ENCODE data around the gene MBTD1.

DNA sequence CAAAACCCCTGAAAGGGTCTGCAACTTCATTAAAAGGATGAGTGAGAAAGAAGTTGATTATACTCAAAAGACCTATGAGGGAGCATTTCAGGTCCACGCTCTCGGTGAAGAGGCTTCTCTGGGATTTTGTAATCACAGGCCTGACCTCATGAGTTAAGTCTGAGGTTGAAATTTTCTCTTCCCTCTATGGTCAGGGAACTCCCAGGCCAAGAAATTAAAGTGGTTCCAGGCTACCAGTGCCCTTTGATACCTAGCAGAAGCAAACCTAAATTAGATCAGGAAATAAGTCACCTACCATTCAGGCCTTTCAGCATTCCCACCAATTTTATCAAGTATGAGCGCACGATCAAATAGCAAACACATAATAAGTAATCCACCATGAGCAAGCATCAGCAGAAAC lies 27.9 kb downstream of the MBTD1 start:
- no peak for TF ChIP-seq MAZ (IDR thresholded peaks at IDR 0.05; ENCODE audit: borderline replicate concordance, low read depth, low read length)
- no peak for TF ChIP-seq KDM1A (IDR thresholded peaks at IDR 0.05; ENCODE audit: low read depth)
- TF ChIP-seq, protein P1, sequence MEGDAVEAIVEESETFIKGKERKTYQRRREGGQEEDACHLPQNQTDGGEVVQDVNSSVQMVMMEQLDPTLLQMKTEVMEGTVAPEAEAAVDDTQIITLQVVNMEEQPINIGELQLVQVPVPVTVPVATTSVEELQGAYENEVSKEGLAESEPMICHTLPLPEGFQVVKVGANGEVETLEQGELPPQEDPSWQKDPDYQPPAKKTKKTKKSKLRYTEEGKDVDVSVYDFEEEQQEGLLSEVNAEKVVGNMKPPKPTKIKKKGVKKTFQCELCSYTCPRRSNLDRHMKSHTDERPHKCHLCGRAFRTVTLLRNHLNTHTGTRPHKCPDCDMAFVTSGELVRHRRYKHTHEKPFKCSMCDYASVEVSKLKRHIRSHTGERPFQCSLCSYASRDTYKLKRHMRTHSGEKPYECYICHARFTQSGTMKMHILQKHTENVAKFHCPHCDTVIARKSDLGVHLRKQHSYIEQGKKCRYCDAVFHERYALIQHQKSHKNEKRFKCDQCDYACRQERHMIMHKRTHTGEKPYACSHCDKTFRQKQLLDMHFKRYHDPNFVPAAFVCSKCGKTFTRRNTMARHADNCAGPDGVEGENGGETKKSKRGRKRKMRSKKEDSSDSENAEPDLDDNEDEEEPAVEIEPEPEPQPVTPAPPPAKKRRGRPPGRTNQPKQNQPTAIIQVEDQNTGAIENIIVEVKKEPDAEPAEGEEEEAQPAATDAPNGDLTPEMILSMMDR (IDR thresholded peaks at IDR 0.05) = no peak
- no peak for TF ChIP-seq NFE2L2 (conservative IDR thresholded peaks at IDR 0.05; ENCODE audit: low read length)
- TF ChIP-seq, protein P2, sequence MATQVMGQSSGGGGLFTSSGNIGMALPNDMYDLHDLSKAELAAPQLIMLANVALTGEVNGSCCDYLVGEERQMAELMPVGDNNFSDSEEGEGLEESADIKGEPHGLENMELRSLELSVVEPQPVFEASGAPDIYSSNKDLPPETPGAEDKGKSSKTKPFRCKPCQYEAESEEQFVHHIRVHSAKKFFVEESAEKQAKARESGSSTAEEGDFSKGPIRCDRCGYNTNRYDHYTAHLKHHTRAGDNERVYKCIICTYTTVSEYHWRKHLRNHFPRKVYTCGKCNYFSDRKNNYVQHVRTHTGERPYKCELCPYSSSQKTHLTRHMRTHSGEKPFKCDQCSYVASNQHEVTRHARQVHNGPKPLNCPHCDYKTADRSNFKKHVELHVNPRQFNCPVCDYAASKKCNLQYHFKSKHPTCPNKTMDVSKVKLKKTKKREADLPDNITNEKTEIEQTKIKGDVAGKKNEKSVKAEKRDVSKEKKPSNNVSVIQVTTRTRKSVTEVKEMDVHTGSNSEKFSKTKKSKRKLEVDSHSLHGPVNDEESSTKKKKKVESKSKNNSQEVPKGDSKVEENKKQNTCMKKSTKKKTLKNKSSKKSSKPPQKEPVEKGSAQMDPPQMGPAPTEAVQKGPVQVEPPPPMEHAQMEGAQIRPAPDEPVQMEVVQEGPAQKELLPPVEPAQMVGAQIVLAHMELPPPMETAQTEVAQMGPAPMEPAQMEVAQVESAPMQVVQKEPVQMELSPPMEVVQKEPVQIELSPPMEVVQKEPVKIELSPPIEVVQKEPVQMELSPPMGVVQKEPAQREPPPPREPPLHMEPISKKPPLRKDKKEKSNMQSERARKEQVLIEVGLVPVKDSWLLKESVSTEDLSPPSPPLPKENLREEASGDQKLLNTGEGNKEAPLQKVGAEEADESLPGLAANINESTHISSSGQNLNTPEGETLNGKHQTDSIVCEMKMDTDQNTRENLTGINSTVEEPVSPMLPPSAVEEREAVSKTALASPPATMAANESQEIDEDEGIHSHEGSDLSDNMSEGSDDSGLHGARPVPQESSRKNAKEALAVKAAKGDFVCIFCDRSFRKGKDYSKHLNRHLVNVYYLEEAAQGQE (IDR thresholded peaks at IDR 0.05) = no peak
- TF ChIP-seq, protein P3, sequence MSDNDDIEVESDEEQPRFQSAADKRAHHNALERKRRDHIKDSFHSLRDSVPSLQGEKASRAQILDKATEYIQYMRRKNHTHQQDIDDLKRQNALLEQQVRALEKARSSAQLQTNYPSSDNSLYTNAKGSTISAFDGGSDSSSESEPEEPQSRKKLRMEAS (IDR thresholded peaks at IDR 0.05) = no peak
- TF ChIP-seq ZFP36 (IDR thresholded peaks at IDR 0.05; ENCODE audit: borderline replicate concordance, partially characterized antibody) = no peak
